Measurements from ENCODE around the gene CCL1.

The CCL1 gene

GRCh38 chr17:34363183-34363661, at the start of gene CCL1:
TSS of gene CCL1 (minus strand) at chr17:34363233. CDS start at chr17:34363161, 72 bp downstream.
- DNase-seq (ENCODE audit: low read depth in 1 of 2, low spot score in 1 of 2) = no peak

- no peak for DNase-seq (ENCODE audit: low read depth in 1 of 2, low spot score in 1 of 2)
Observed at GRCh38 chr17:34412534-34412933, 49.5 kb upstream of the CCL1 start.

GRCh38 chr17:34411646-34412421, 48.8 kb upstream of the CCL1 start:
- DNase-seq (ENCODE audit: low read depth in 1 of 2, low spot score in 1 of 2) = no peak

GRCh38 chr17:34409352-34409751, 46.3 kb upstream of the CCL1 start:
- no peak for DNase-seq (ENCODE audit: low read depth in 1 of 2, low spot score in 1 of 2)

GRCh38 chr17:34408439-34408838, 45.4 kb upstream of the CCL1 start:
- no peak for DNase-seq (ENCODE audit: low read depth in 1 of 2, low spot score in 1 of 2)

GRCh38 chr17:34406226-34406625, 43.2 kb upstream of the CCL1 start:
- no peak for DNase-seq (ENCODE audit: low read depth in 1 of 2, low spot score in 1 of 2)

- no peak for DNase-seq (ENCODE audit: low read depth in 1 of 2, low spot score in 1 of 2)
Observed at GRCh38 chr17:34403006-34403405, 40.0 kb upstream of the CCL1 start.

- DNase-seq (ENCODE audit: low read depth in 1 of 2, low spot score in 1 of 2) = no peak
Observed at GRCh38 chr17:34401165-34401564, 38.1 kb upstream of the CCL1 start.

GRCh38 chr17:34400301-34400931, 37.4 kb upstream of the CCL1 start:
- no peak for DNase-seq (ENCODE audit: low read depth in 1 of 2, low spot score in 1 of 2)

- no peak for DNase-seq (ENCODE audit: low read depth in 1 of 2, low spot score in 1 of 2)
Observed at GRCh38 chr17:34399725-34400124, 36.7 kb upstream of the CCL1 start.

- DNase-seq (ENCODE audit: low read depth in 1 of 2, low spot score in 1 of 2) = no peak
Observed at GRCh38 chr17:34398990-34399389, 36.0 kb upstream of the CCL1 start.

- no peak for DNase-seq (ENCODE audit: low read depth in 1 of 2, low spot score in 1 of 2)
Observed at GRCh38 chr17:34397265-34397664, 34.2 kb upstream of the CCL1 start.

GRCh38 chr17:34393401-34393800, 30.4 kb upstream of the CCL1 start:
- DNase-seq (ENCODE audit: low read depth in 1 of 2, low spot score in 1 of 2) = no peak

- DNase-seq (ENCODE audit: low read depth in 1 of 2, low spot score in 1 of 2) = no peak
Observed at GRCh38 chr17:34391241-34391640, 28.2 kb upstream of the CCL1 start.

- DNase-seq (ENCODE audit: low read depth in 1 of 2, low spot score in 1 of 2) = no peak
Observed at GRCh38 chr17:34390649-34391048, 27.6 kb upstream of the CCL1 start.

GRCh38 chr17:34389126-34389750, 26.2 kb upstream of the CCL1 start:
- DNase-seq (ENCODE audit: low read depth in 1 of 2, low spot score in 1 of 2) = no peak

GRCh38 chr17:34387566-34387965, 24.5 kb upstream of the CCL1 start:
- no peak for DNase-seq (ENCODE audit: low read depth in 1 of 2, low spot score in 1 of 2)

GRCh38 chr17:34386697-34387550, 23.9 kb upstream of the CCL1 start:
- DNase-seq (ENCODE audit: low read depth in 1 of 2, low spot score in 1 of 2) = no peak

GRCh38 chr17:34386343-34386696, 23.3 kb upstream of the CCL1 start:
- no peak for DNase-seq (ENCODE audit: low read depth in 1 of 2, low spot score in 1 of 2)

GRCh38 chr17:34384822-34385605, 22.0 kb upstream of the CCL1 start:
- no peak for DNase-seq (ENCODE audit: low read depth in 1 of 2, low spot score in 1 of 2)

GRCh38 chr17:34384271-34384670, 21.2 kb upstream of the CCL1 start:
- DNase-seq (ENCODE audit: low read depth in 1 of 2, low spot score in 1 of 2) = no peak
